ENCODE measurements around the gene TMEM273. TPM values are rescaled to one million over a fixed set of nuclear protein-coding genes. Genes with fewer than 3 reads are reported as not detected.

TMEM273 gene
- polyA plus RNA-seq, 1 of the 3 experiments (the other 2 are of a cell fraction), result not detected

GRCh38 chr10:49174261-49174925 lies 13.8 kb downstream of the TMEM273 start (continued):
- TF ChIP-seq, protein P1, sequence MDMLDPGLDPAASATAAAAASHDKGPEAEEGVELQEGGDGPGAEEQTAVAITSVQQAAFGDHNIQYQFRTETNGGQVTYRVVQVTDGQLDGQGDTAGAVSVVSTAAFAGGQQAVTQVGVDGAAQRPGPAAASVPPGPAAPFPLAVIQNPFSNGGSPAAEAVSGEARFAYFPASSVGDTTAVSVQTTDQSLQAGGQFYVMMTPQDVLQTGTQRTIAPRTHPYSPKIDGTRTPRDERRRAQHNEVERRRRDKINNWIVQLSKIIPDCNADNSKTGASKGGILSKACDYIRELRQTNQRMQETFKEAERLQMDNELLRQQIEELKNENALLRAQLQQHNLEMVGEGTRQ (IDR thresholded peaks at IDR 0.05; ENCODE audit: borderline replicate concordance, low read depth, low read length), result no peak

DNA sequence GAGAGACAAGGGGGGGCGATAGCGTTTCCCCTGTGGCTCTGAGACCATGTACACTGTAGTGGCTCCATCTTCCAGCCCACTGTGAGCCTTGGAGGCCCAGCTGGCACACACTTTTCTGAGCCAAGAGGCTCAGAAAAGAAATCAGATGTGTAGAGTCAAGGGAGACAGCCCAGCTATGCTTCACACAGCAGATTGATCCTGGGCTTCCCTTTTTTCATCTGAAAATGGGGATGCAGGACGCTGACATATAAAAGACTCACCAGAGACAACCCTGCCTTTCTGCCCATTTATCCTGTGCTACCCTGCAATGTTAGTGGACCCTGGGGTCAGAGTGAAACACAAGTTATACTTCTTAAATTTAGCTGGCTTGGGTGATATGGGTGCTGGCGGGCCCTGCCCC lies 14.3 kb downstream of the TMEM273 start:
- TF ChIP-seq YY1 (IDR thresholded peaks at IDR 0.05; ENCODE audit: low read depth) (no peak), NRF1 (IDR thresholded peaks at IDR 0.05; ENCODE audit: low read depth, low read length) (no peak), SMC3 (IDR thresholded peaks at IDR 0.05; ENCODE audit: low read depth, low read length) (no peak), GATA2 (CRISPR knock-in tag; IDR thresholded peaks at IDR 0.05) (no peak), IRF3 (IDR thresholded peaks at IDR 0.05; ENCODE audit: low read depth, low read length) (no peak), GABPA (IDR thresholded peaks at IDR 0.05; ENCODE audit: low read depth) (no peak), MAX (IDR thresholded peaks at IDR 0.05; ENCODE audit: low read depth) (no peak), ZBTB33 (IDR thresholded peaks at IDR 0.05; ENCODE audit: borderline replicate concordance, low read depth) (no peak), RCOR1 (IDR thresholded peaks at IDR 0.05; ENCODE audit: low read length) (no peak)
- TF ChIP-seq, protein P2, sequence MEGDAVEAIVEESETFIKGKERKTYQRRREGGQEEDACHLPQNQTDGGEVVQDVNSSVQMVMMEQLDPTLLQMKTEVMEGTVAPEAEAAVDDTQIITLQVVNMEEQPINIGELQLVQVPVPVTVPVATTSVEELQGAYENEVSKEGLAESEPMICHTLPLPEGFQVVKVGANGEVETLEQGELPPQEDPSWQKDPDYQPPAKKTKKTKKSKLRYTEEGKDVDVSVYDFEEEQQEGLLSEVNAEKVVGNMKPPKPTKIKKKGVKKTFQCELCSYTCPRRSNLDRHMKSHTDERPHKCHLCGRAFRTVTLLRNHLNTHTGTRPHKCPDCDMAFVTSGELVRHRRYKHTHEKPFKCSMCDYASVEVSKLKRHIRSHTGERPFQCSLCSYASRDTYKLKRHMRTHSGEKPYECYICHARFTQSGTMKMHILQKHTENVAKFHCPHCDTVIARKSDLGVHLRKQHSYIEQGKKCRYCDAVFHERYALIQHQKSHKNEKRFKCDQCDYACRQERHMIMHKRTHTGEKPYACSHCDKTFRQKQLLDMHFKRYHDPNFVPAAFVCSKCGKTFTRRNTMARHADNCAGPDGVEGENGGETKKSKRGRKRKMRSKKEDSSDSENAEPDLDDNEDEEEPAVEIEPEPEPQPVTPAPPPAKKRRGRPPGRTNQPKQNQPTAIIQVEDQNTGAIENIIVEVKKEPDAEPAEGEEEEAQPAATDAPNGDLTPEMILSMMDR (IDR thresholded peaks at IDR 0.05), result no peak
- no peak for DNase-seq
- no peaks in the 10 kb centered on the region for H3K27me3 ChIP-seq (ENCODE audit: insufficient read depth)
- WGBS (ENCODE audit: low lambda C conversion rate), result 75% methylated on average over 4 of the region's 4 CpGs
- no peak overlapping the region for H3K9ac ChIP-seq
- H4K20me1 ChIP-seq (ENCODE audit: insufficient read depth), result no peaks in the 10 kb centered on the region
- no peaks in the 10 kb centered on the region for H3K9me3 ChIP-seq
- H3F3A ChIP-seq (replicated peaks; ENCODE audit: insufficient read depth), result no peaks in the 10 kb centered on the region
- H3K27ac ChIP-seq (ENCODE audit: low read depth in 2 of 2, low read length in 1 of 2), result no peak overlapping the region
- no peaks in the 10 kb centered on the region for H3K9me2 ChIP-seq
- no peaks in the 10 kb centered on the region for H3K36me3 ChIP-seq (replicated peaks in 1 of 2; ENCODE audit: control insufficient read depth in 1 of 2, insufficient read depth in 2 of 2, low read length in 1 of 2)
- H3K4me1 ChIP-seq (ENCODE audit: control insufficient read depth in 1 of 2, insufficient read depth in 2 of 2, low read depth in 1 of 2, low read length in 1 of 2), result peaks cover 0 to under 1% of the 10 kb centered on the region in 2 experiments; a peak in 1 of 4 replicates
- H3K4me2 ChIP-seq, result no peak overlapping the region
- ChIA-PET CTCF (interaction anchor here (0.6 to 3.1 kb wide), 4 partner anchors 9 to 518 kb away, joined by 3 to 9 read pairs (median 7); no protein-coding TSS in a partner anchor), POLR2A (no interaction called here)
- no peak overlapping the region for H3K4me3 ChIP-seq (ENCODE audit: low read depth in 2 of 2, low read length in 1 of 2)
- H2AFZ ChIP-seq (ENCODE audit: low read depth), result no peak overlapping the region
- H3K79me2 ChIP-seq (ENCODE audit: insufficient read depth), result no peaks in the 10 kb centered on the region

Data from SK-N-SH (cell line).